ENCODE results near the gene CA10. TPM values are rescaled to one million over a fixed set of nuclear protein-coding genes. Genes with fewer than 3 reads are reported as not detected.

The CA10 gene
- total and polyA plus RNA-seq, 2 experiments from 2014 or later = not detected

DNA sequence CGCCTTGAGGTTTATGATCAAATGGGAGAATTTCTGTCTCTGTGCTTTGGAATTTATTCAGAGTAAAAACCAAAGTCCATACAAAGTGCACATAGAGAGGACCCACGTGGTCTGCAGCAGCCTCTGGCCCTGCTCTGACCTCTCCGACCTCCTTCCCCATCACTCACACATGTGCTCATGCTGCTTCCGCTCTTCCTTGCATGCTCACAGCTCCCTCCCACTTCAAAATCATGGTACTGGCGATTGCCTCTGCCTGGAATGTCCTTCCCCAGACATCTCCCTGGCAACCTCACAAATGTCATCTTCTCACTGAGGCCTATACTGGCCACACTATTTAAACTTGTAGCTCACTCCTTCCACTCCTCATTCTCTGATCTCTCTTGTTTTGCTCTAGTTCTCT, 418.0 kb downstream of the CA10 start:
- Histone ChIP-seq H3K27ac (no peak overlapping the region), H3K4me1 (ENCODE audit: insufficient read depth) (no peaks in the 10 kb centered on the region), H2AFZ (no peak overlapping the region), H3K27me3 (replicated peaks; ENCODE audit: insufficient read depth) (no peaks in the 10 kb centered on the region), H3K4me2 (ENCODE audit: unreplicated experiment) (no peak overlapping the region), H3K9me2 (ENCODE audit: insufficient read depth) (no peaks in the 10 kb centered on the region), H3K9me3 (ENCODE audit: low read depth) (no peaks in the 10 kb centered on the region), H4K20me1 (ENCODE audit: insufficient read depth) (no peaks in the 10 kb centered on the region), H3K79me2 (ENCODE audit: insufficient read depth) (no peaks in the 10 kb centered on the region), H3F3A (ENCODE audit: insufficient read depth) (no peaks in the 10 kb centered on the region), H3K36me3 (ENCODE audit: low read depth) (no peaks in the 10 kb centered on the region), H3K9ac (no peak overlapping the region), H3K4me3 (no peak overlapping the region)
- no peak for TF ChIP-seq EZH2phosphoT487 (IDR thresholded peaks at IDR 0.05; ENCODE audit: insufficient read depth, low read depth)
- no peak for TF ChIP-seq EZH2 (IDR thresholded peaks at IDR 0.05; ENCODE audit: insufficient read depth, poor library complexity, severe bottlenecking)
- WGBS, 2 experiments (ENCODE audit: low coverage in 1 of 2, low lambda C conversion rate in 2 of 2, missing lambda C conversion rate in 2 of 2) = 32 to 34% methylated on average over 5 of the region's 5 CpGs
- in situ Hi-C loops (cut with MboI) = no loop called here
- no peak for DNase-seq

- H3K4me2 ChIP-seq (ENCODE audit: unreplicated experiment) = no peak overlapping the region
- H3K27ac ChIP-seq = no peak overlapping the region
- TF ChIP-seq EZH2phosphoT487 (IDR thresholded peaks at IDR 0.05; ENCODE audit: insufficient read depth, low read depth) (no peak), EZH2 (IDR thresholded peaks at IDR 0.05; ENCODE audit: insufficient read depth, poor library complexity, severe bottlenecking) (no peak)
- no peak for DNase-seq
- H3K4me3 ChIP-seq = no peak overlapping the region
- H3K9ac ChIP-seq = no peak overlapping the region
- in situ Hi-C loops (cut with MboI) = no loop called here
- 44 to 46% methylated on average over 6 of the region's 6 CpGs for WGBS, 2 experiments (ENCODE audit: low coverage in 1 of 2, low lambda C conversion rate in 2 of 2, missing lambda C conversion rate in 2 of 2)
- no peaks in the 10 kb centered on the region for H3K4me1 ChIP-seq (ENCODE audit: insufficient read depth)
- H3K79me2 ChIP-seq (ENCODE audit: insufficient read depth) = no peaks in the 10 kb centered on the region
- no peaks in the 10 kb centered on the region for H3K27me3 ChIP-seq (replicated peaks; ENCODE audit: insufficient read depth)
- H4K20me1 ChIP-seq (ENCODE audit: insufficient read depth) = no peaks in the 10 kb centered on the region
- H3F3A ChIP-seq (ENCODE audit: insufficient read depth) = no peaks in the 10 kb centered on the region
- no peaks in the 10 kb centered on the region for H3K9me3 ChIP-seq (ENCODE audit: low read depth)
- no peak overlapping the region for H2AFZ ChIP-seq
- H3K9me2 ChIP-seq (ENCODE audit: insufficient read depth) = no peaks in the 10 kb centered on the region
- no peaks in the 10 kb centered on the region for H3K36me3 ChIP-seq (ENCODE audit: low read depth)
Measured at GRCh38 chr17:51739245-51739886, 419.1 kb downstream of the CA10 start.

- no peaks in the 10 kb centered on the region for H3K4me1 ChIP-seq (ENCODE audit: insufficient read depth)
- no peak overlapping the region for H2AFZ ChIP-seq
- H3K27ac ChIP-seq = no peak overlapping the region
- H3F3A ChIP-seq (ENCODE audit: insufficient read depth) = no peaks in the 10 kb centered on the region
- H3K4me3 ChIP-seq = no peak overlapping the region
- no peaks in the 10 kb centered on the region for H4K20me1 ChIP-seq (ENCODE audit: insufficient read depth)
- no peak for DNase-seq
- H3K4me2 ChIP-seq (ENCODE audit: unreplicated experiment) = no peak overlapping the region
- H3K9me3 ChIP-seq (ENCODE audit: low read depth) = no peaks in the 10 kb centered on the region
- H3K36me3 ChIP-seq (ENCODE audit: low read depth) = no peaks in the 10 kb centered on the region
- no peak overlapping the region for H3K9ac ChIP-seq
- H3K79me2 ChIP-seq (ENCODE audit: insufficient read depth) = no peaks in the 10 kb centered on the region
- no peaks in the 10 kb centered on the region for H3K9me2 ChIP-seq (ENCODE audit: insufficient read depth)
- TF ChIP-seq EZH2phosphoT487 (IDR thresholded peaks at IDR 0.05; ENCODE audit: insufficient read depth, low read depth) (no peak), EZH2 (IDR thresholded peaks at IDR 0.05; ENCODE audit: insufficient read depth, poor library complexity, severe bottlenecking) (no peak)
- H3K27me3 ChIP-seq (replicated peaks; ENCODE audit: insufficient read depth) = no peaks in the 10 kb centered on the region
- WGBS, 2 experiments (ENCODE audit: low coverage in 1 of 2, low lambda C conversion rate in 2 of 2, missing lambda C conversion rate in 2 of 2) = 26 to 27% methylated on average over 2 of the region's 2 CpGs
- in situ Hi-C loops (cut with MboI) = no loop called here
Measured at GRCh38 chr17:51736356-51736755, 422.2 kb downstream of the CA10 start.

- DNase-seq = no peak
- Histone ChIP-seq H3K9me2 (ENCODE audit: insufficient read depth) (no peaks in the 10 kb centered on the region), H3K36me3 (ENCODE audit: low read depth) (no peaks in the 10 kb centered on the region), H3K27me3 (replicated peaks; ENCODE audit: insufficient read depth) (no peaks in the 10 kb centered on the region), H3K4me1 (ENCODE audit: insufficient read depth) (no peaks in the 10 kb centered on the region), H3F3A (ENCODE audit: insufficient read depth) (no peaks in the 10 kb centered on the region), H3K4me3 (no peak overlapping the region), H3K9me3 (ENCODE audit: low read depth) (no peaks in the 10 kb centered on the region), H4K20me1 (ENCODE audit: insufficient read depth) (no peaks in the 10 kb centered on the region), H3K79me2 (ENCODE audit: insufficient read depth) (no peaks in the 10 kb centered on the region), H3K4me2 (ENCODE audit: unreplicated experiment) (no peak overlapping the region), H3K9ac (no peak overlapping the region), H3K27ac (no peak overlapping the region), H2AFZ (no peak overlapping the region)
- 69 to 77% methylated on average over 2 of the region's 2 CpGs for whole genome bisulfite sequencing, 2 experiments (ENCODE audit: low coverage in 1 of 2, low lambda C conversion rate in 2 of 2, missing lambda C conversion rate in 2 of 2)
- in situ Hi-C loops (cut with MboI) = no loop called here
- no peak for TF ChIP-seq EZH2 (IDR thresholded peaks at IDR 0.05; ENCODE audit: insufficient read depth, poor library complexity, severe bottlenecking)
- TF ChIP-seq EZH2phosphoT487 (IDR thresholded peaks at IDR 0.05; ENCODE audit: insufficient read depth, low read depth) = no peak
Measured at GRCh38 chr17:51734976-51735375, 423.5 kb downstream of the CA10 start.
